Measurements from ENCODE around the gene GTPBP6.

Gene GTPBP6

GRCh38 chrX:350534-351323 is 32.1 kb upstream of the GTPBP6 start:
- no peak for TF ChIP-seq TCF12 (IDR thresholded peaks at IDR 0.05; ENCODE audit: low read depth)
- no peak for TF ChIP-seq CREB1 (IDR thresholded peaks at IDR 0.05; ENCODE audit: low read depth)
- TF ChIP-seq YY1 (IDR thresholded peaks at IDR 0.05; ENCODE audit: low read depth): no peak
- TF ChIP-seq, protein P1, sequence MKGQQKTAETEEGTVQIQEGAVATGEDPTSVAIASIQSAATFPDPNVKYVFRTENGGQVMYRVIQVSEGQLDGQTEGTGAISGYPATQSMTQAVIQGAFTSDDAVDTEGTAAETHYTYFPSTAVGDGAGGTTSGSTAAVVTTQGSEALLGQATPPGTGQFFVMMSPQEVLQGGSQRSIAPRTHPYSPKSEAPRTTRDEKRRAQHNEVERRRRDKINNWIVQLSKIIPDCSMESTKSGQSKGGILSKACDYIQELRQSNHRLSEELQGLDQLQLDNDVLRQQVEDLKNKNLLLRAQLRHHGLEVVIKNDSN (IDR thresholded peaks at IDR 0.05): no peak
- TF ChIP-seq TAF1 (IDR thresholded peaks at IDR 0.05; ENCODE audit: low read depth): no peak
- TF ChIP-seq, protein P2, sequence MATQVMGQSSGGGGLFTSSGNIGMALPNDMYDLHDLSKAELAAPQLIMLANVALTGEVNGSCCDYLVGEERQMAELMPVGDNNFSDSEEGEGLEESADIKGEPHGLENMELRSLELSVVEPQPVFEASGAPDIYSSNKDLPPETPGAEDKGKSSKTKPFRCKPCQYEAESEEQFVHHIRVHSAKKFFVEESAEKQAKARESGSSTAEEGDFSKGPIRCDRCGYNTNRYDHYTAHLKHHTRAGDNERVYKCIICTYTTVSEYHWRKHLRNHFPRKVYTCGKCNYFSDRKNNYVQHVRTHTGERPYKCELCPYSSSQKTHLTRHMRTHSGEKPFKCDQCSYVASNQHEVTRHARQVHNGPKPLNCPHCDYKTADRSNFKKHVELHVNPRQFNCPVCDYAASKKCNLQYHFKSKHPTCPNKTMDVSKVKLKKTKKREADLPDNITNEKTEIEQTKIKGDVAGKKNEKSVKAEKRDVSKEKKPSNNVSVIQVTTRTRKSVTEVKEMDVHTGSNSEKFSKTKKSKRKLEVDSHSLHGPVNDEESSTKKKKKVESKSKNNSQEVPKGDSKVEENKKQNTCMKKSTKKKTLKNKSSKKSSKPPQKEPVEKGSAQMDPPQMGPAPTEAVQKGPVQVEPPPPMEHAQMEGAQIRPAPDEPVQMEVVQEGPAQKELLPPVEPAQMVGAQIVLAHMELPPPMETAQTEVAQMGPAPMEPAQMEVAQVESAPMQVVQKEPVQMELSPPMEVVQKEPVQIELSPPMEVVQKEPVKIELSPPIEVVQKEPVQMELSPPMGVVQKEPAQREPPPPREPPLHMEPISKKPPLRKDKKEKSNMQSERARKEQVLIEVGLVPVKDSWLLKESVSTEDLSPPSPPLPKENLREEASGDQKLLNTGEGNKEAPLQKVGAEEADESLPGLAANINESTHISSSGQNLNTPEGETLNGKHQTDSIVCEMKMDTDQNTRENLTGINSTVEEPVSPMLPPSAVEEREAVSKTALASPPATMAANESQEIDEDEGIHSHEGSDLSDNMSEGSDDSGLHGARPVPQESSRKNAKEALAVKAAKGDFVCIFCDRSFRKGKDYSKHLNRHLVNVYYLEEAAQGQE (IDR thresholded peaks at IDR 0.05; ENCODE audit: low read depth): no peak
- TF ChIP-seq NFIC (IDR thresholded peaks at IDR 0.05): no peak
- no peak for TF ChIP-seq TEAD4 (IDR thresholded peaks at IDR 0.05)
- TF ChIP-seq EGR1 (IDR thresholded peaks at IDR 0.05): no peak
- TF ChIP-seq RAD21 (IDR thresholded peaks at IDR 0.05; ENCODE audit: low read depth): no peak
- TF ChIP-seq FOXM1 (IDR thresholded peaks at IDR 0.05; ENCODE audit: borderline replicate concordance, low read depth): no peak
- TF ChIP-seq CEBPB (IDR thresholded peaks at IDR 0.05): no peak
- TF ChIP-seq MAX (IDR thresholded peaks at IDR 0.05): no peak

GRCh38 chrX:350148-350533 is 31.5 kb upstream of the GTPBP6 start:
- no peak for TF ChIP-seq RAD21 (IDR thresholded peaks at IDR 0.05; ENCODE audit: low read depth)
- TF ChIP-seq, protein P1 (IDR thresholded peaks at IDR 0.05): no peak
- TF ChIP-seq ZBTB7A (IDR thresholded peaks at IDR 0.05; ENCODE audit: low read depth): no peak
- no peak for TF ChIP-seq MAX (IDR thresholded peaks at IDR 0.05)
- no peak for TF ChIP-seq NFIC (IDR thresholded peaks at IDR 0.05)
- TF ChIP-seq TAF1 (IDR thresholded peaks at IDR 0.05; ENCODE audit: low read depth): no peak
- no peak for TF ChIP-seq EP300 (IDR thresholded peaks at IDR 0.05; ENCODE audit: borderline replicate concordance)
- TF ChIP-seq TCF12 (IDR thresholded peaks at IDR 0.05; ENCODE audit: low read depth): no peak
- TF ChIP-seq CEBPB (IDR thresholded peaks at IDR 0.05): no peak

DNA sequence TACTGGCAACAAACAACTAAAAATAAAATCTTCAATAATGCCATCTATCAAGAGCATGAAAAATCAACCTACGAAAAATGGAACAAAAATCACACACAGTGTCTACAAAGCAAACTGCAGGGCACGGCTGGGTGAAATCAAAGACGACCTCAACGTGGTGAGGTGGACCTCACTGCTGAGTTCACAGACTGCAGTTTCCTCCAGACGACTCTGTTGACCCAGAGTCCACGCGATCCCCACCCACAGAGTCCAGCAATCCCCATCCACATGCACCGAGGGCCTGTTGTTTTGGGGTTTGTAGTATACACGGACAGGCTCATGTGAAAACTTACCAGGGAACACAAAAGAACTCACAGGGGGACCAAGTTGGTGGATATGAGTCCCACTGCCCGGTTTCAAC is 31.1 kb upstream of the GTPBP6 start:
- TF ChIP-seq TAF1 (IDR thresholded peaks at IDR 0.05; ENCODE audit: low read depth) (no peak), YY1 (IDR thresholded peaks at IDR 0.05; ENCODE audit: low read depth) (no peak), EGR1 (IDR thresholded peaks at IDR 0.05) (no peak), EP300 (IDR thresholded peaks at IDR 0.05; ENCODE audit: borderline replicate concordance) (no peak), RAD21 (IDR thresholded peaks at IDR 0.05; ENCODE audit: low read depth) (no peak), TCF12 (IDR thresholded peaks at IDR 0.05; ENCODE audit: low read depth) (no peak), TEAD4 (IDR thresholded peaks at IDR 0.05) (no peak)
- TF ChIP-seq, protein P1 (IDR thresholded peaks at IDR 0.05): no peak
- TF ChIP-seq, protein P2 (IDR thresholded peaks at IDR 0.05; ENCODE audit: low read depth): no peak

GRCh38 chrX:349196-349595 is 30.6 kb upstream of the GTPBP6 start:
- TF ChIP-seq NFIC (IDR thresholded peaks at IDR 0.05) (no peak), RAD21 (IDR thresholded peaks at IDR 0.05; ENCODE audit: low read depth) (no peak), FOXM1 (IDR thresholded peaks at IDR 0.05; ENCODE audit: borderline replicate concordance, low read depth) (no peak), MAX (IDR thresholded peaks at IDR 0.05) (no peak), EP300 (IDR thresholded peaks at IDR 0.05; ENCODE audit: borderline replicate concordance) (no peak), TCF12 (IDR thresholded peaks at IDR 0.05; ENCODE audit: low read depth) (no peak), CREB1 (IDR thresholded peaks at IDR 0.05; ENCODE audit: low read depth) (no peak), EGR1 (IDR thresholded peaks at IDR 0.05) (no peak), TAF1 (IDR thresholded peaks at IDR 0.05; ENCODE audit: low read depth) (no peak), YY1 (IDR thresholded peaks at IDR 0.05; ENCODE audit: low read depth) (no peak), TEAD4 (IDR thresholded peaks at IDR 0.05) (no peak), ZBTB7A (IDR thresholded peaks at IDR 0.05; ENCODE audit: low read depth) (no peak), CEBPB (IDR thresholded peaks at IDR 0.05) (no peak)
- TF ChIP-seq, protein P2 (IDR thresholded peaks at IDR 0.05; ENCODE audit: low read depth): no peak
- TF ChIP-seq, protein P1 (IDR thresholded peaks at IDR 0.05): no peak
